ENCODE data around the gene CCDC32. TPM values are rescaled to one million over a fixed set of nuclear protein-coding genes. Genes with fewer than 3 reads are reported as not detected.

CCDC32 gene
- total RNA-seq (2021; fragmentation: NEBNext Ultra II Directional; extraction: Animal tissue kit (Norgen Biotek cat#: 25700)) (10.2 and 12.1 TPM in 2 replicates), polyA plus RNA-seq (2011; rRNA removed) (2.9 and 8.9 TPM in 2 replicates), polyA minus RNA-seq (2011; rRNA and poly(A)+ RNA removed) (14.3 and 25.0 TPM in 2 replicates)
- 6.4 TPM for polyA plus RNA-seq (2011; cell fraction: cytosol; rRNA removed)
- polyA plus RNA-seq (2011; cell fraction: nucleus; rRNA removed) = 3.2 TPM
- polyA plus RNA-seq (2012, experiment 1 of 2) = 7.0 to 17.9 TPM (median 11.7 TPM) in 4 replicates
- polyA plus RNA-seq (2012, experiment 2 of 2) = 9.9 TPM
- 7.2 TPM for polyA plus RNA-seq (2013, experiment 1 of 2)
- 7.2 TPM for polyA plus RNA-seq (2013, experiment 2 of 2)
- 1.2 TPM for polyA minus RNA-seq (2011; cell fraction: cytosol; rRNA and poly(A)+ RNA removed)
- polyA minus RNA-seq (2011; cell fraction: nucleus; rRNA and poly(A)+ RNA removed) = 26.8 TPM
- long read RNA-seq, experiment 1, partial matches to known transcripts = 5 of 8 reads
- long read RNA-seq, experiment 1, other reads (novel, unspliced or antisense) = 2 of 8 reads
- long read RNA-seq, experiment 2, transcript CCDC32-202 (4 exons, 1,519 nt) = major isoform, 9 of 14 reads
- long read RNA-seq, experiment 2, partial matches to known transcripts = 1 of 14 reads
- long read RNA-seq, experiment 2, other reads (novel, unspliced or antisense) = 4 of 14 reads

- no peak within 1 kb of the TSS for H2BK20ac ChIP-seq (ENCODE audit: low read length)
- H3K79me1 ChIP-seq (ENCODE audit: low read depth, low read length) = 0 out of 2 replicates have a peak, but pooled peaks cover 2% of the 10 kb centered on the region
- peak within 1 kb of the TSS; percentile 75 to 98 (median 88) for H3K4me3 ChIP-seq (ENCODE audit: extremely low read depth in 1 of 4, insufficient read depth in 2 of 4, low read depth in 3 of 4, low read length in 4 of 4)
- no peak within 1 kb of the TSS for H4K5ac ChIP-seq (ENCODE audit: insufficient read length, low read depth, low read length)
- FAIRE-seq = peak; percentile 91
- H3K9ac ChIP-seq (replicated peaks in 1 of 4; ENCODE audit: extremely low read depth in 1 of 4, low read depth in 3 of 4, low read length in 3 of 4) = peak within 1 kb of the TSS; percentile 67 to 93 (median 72)
- peak within 1 kb of the TSS; percentile 63 to 85 for H3K4me2 ChIP-seq (ENCODE audit: insufficient read depth in 1 of 2, low read depth in 2 of 2, low read length in 2 of 2)
- CTCF ChIA-PET (ENCODE audit: partially characterized antibody) = interaction anchor here (1.2 to 2.3 kb wide), 4 partner anchors 17 to 180 kb away, joined by 3 to 7 read pairs (median 4); no protein-coding TSS in a partner anchor
- H2BK120ac ChIP-seq (replicated peaks; ENCODE audit: low read depth, low read length) = no peak within 1 kb of the TSS
- no peaks in the 10 kb centered on the region for H3K27me3 ChIP-seq (replicated peaks in 1 of 4; ENCODE audit: control insufficient read depth in 3 of 4, extremely low read depth in 1 of 4, insufficient read depth in 3 of 4, low read length in 3 of 4)
- no peak within 1 kb of the TSS for H2AK5ac ChIP-seq (ENCODE audit: low read depth, low read length)
- H3K18ac ChIP-seq (ENCODE audit: extremely low read depth, low read length) = peak within 1 kb of the TSS; percentile 83
- no peak within 1 kb of the TSS for H4K91ac ChIP-seq (replicated peaks; ENCODE audit: insufficient read length, low read length)
- H3K23me2 ChIP-seq (ENCODE audit: low read depth, low read length) = no peaks in the 10 kb centered on the region; the same call in 1 of the 2 replicates
- 0 out of 2 replicates have a peak within 1 kb of the TSS, but pooled peaks have one; percentile 11 for H3K27ac ChIP-seq (ENCODE audit: low read depth, low read length)
- no peaks in the 10 kb centered on the region; a peak in 1 of 8 replicates for H3K36me3 ChIP-seq (ENCODE audit: control insufficient read depth in 2 of 4, insufficient read depth in 4 of 4, low read length in 3 of 4)
- H4K8ac ChIP-seq (ENCODE audit: extremely low read depth, insufficient read depth, low read length) = peak within 1 kb of the TSS; percentile 60; the same call in 1 of the 2 replicates
- peaks cover 0 to 2% (median under 1%) of the 10 kb centered on the region in 4 experiments; a peak in 2 of 7 replicates for H3K4me1 ChIP-seq (replicated peaks in 1 of 4; ENCODE audit: control insufficient read depth in 3 of 4, insufficient read depth in 4 of 4, low read length in 3 of 4)
- DNase-seq (ENCODE audit: low read depth in 1 of 2, low spot score in 2 of 2) = peak; percentile 92 to 94
- POLR2A ChIA-PET (ENCODE audit: partially characterized antibody) = interaction anchor here (0.9 to 1.9 kb wide), 9 partner anchors 8 to 279 kb away, joined by 3 to 6 read pairs (median 4); partner anchors contain the start of genes RAD51 and SPINT1
- 6% methylated on average over 37 of the region's 40 CpGs; no CpG with 5 or more reads in 1 of the 2 experiments for WGBS, 2 experiments (ENCODE audit: extremely low coverage in 1 of 2, insufficient coverage in 1 of 2, insufficient read length in 1 of 2, insufficient replicate concordance in 2 of 2, low coverage in 1 of 2, low lambda C conversion rate in 2 of 2, missing lambda C conversion rate in 1 of 2)
- peak within 1 kb of the TSS; percentile 23 for H3K56ac ChIP-seq (replicated peaks; ENCODE audit: insufficient read length, low read depth, low read length)
- H3K9me3 ChIP-seq (ENCODE audit: insufficient read depth in 2 of 2, low read depth in 1 of 2, low read length in 1 of 2) = no peaks in the 10 kb centered on the region
- H2BK12ac ChIP-seq (ENCODE audit: low read depth, low read length) = no peak within 1 kb of the TSS
- H2BK15ac ChIP-seq (ENCODE audit: low read length) = no peak within 1 kb of the TSS
- peak within 1 kb of the TSS; percentile 74 for H2AFZ ChIP-seq (ENCODE audit: low read length)
- H3K14ac ChIP-seq (ENCODE audit: insufficient read length) = no peak within 1 kb of the TSS
- no peak within 1 kb of the TSS for H3K23ac ChIP-seq (ENCODE audit: insufficient read length)
- no peak within 1 kb of the TSS for H2BK5ac ChIP-seq (ENCODE audit: low read depth, low read length)
- no peak within 1 kb of the TSS for H3K4ac ChIP-seq (replicated peaks; ENCODE audit: insufficient read length, low read depth, low read length)
- peaks cover 0 to 5% of the 10 kb centered on the region in 2 experiments; a peak in 2 of 4 replicates for H3K79me2 ChIP-seq (ENCODE audit: control insufficient read depth in 1 of 2, insufficient read depth in 2 of 2, low read length in 2 of 2)
- H4K20me1 ChIP-seq (replicated peaks in 1 of 2; ENCODE audit: control insufficient read depth in 1 of 2, insufficient read depth in 2 of 2, low read length in 2 of 2) = no peaks in the 10 kb centered on the region
- TF ChIP-seq E2F6 (IDR thresholded peaks at IDR 0.05) (peak; percentile 92), TAF1 (IDR thresholded peaks at IDR 0.05; ENCODE audit: low read depth, low read length) (peak; percentile 75; the same call in 1 of the 2 replicates), PHF8 (conservative IDR thresholded peaks at IDR 0.05; ENCODE audit: low read depth, low read length) (peak; percentile 46; the same call in 1 of the 2 replicates)
- TF ChIP-seq, protein P1, sequence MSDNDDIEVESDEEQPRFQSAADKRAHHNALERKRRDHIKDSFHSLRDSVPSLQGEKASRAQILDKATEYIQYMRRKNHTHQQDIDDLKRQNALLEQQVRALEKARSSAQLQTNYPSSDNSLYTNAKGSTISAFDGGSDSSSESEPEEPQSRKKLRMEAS (IDR thresholded peaks at IDR 0.05) = peak; percentile 94
These were observed at the start of gene CCDC32 for GRCh38 chr15:40564591-40565332. Gene CCDC32, minus strand, starts transcription at chr15:40565042. Its CDS starts 2,027 bp downstream, at chr15:40563015.
